GM12873 (cell line): ENCODE results near the gene TTC16.

Experiments
- CTCF ChIP-seq: IDR thresholded peaks from 2 replicates; pipeline ENCODE4 v1.5.1; 2012; ENCODE audit warnings: low read depth, mild to moderate bottlenecking, moderate library complexity, low read length, control low read depth; ENCODE audit not compliant: insufficient read depth; ENCODE audit errors: missing control alignments

Gene TTC16

GRCh38 chr9:127714020-127714750, 1.7 kb upstream of the TTC16 start:
- no peak for TF ChIP-seq CTCF

- TF ChIP-seq CTCF: no peak
These were observed 869 bp upstream of the TTC16 start for GRCh38 chr9:127714951-127715469.

GRCh38 chr9:127716412-127716811, 533 bp downstream of the TTC16 start:
- no peak for TF ChIP-seq CTCF

GRCh38 chr9:127717766-127718165, 1.9 kb downstream of the TTC16 start:
- TF ChIP-seq CTCF: no peak

GRCh38 chr9:127720031-127720864, 4.4 kb downstream of the TTC16 start:
- no peak for TF ChIP-seq CTCF

- no peak for TF ChIP-seq CTCF
These were observed 5.0 kb downstream of the TTC16 start for GRCh38 chr9:127720865-127721227.

GRCh38 chr9:127721391-127721821, 5.5 kb downstream of the TTC16 start:
- TF ChIP-seq CTCF: no peak
